ENCODE data around the gene ARCN1.

DNA sequence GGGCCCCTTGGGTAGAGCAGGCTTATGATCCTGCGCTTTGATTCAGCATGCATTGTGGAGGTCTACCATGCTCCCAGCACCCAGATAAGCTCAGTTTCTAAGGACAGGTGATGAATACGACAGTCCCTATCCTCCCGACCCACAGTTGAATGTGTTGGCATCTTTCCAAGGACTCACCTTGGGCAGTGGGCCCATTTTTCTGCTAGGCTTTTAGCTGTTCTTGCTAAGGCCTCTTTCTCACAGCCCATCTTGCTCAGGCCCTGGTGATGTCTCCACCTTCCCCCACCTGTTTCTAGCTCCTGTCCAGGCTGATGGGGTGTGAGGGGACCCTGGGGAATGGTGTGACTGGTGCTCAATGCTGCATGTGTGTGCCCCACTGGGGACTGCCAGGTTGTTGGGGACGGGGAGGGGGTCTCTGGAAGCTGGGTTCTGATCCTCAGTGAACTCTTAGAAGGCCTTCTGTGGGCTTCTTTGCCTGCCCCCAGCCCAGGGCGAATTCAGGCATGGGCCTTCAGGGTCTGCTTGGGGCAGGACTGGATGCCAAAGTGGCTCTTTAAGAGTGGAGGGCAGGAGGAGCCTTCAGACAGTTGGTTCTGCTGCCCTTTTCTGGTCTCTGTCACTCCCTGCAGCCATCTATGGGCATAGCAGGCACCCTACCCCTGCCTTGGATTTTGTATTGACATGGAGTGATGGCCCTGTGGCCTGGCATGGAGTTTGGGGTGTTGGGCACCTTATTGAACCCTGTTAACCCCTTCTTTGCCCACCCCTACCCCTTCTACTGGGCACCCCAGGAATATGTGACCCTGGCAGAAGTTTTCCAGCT lies 68.3 kb downstream of the ARCN1 start:
- TF ChIP-seq, protein P1, sequence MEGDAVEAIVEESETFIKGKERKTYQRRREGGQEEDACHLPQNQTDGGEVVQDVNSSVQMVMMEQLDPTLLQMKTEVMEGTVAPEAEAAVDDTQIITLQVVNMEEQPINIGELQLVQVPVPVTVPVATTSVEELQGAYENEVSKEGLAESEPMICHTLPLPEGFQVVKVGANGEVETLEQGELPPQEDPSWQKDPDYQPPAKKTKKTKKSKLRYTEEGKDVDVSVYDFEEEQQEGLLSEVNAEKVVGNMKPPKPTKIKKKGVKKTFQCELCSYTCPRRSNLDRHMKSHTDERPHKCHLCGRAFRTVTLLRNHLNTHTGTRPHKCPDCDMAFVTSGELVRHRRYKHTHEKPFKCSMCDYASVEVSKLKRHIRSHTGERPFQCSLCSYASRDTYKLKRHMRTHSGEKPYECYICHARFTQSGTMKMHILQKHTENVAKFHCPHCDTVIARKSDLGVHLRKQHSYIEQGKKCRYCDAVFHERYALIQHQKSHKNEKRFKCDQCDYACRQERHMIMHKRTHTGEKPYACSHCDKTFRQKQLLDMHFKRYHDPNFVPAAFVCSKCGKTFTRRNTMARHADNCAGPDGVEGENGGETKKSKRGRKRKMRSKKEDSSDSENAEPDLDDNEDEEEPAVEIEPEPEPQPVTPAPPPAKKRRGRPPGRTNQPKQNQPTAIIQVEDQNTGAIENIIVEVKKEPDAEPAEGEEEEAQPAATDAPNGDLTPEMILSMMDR (IDR thresholded peaks at IDR 0.05; ENCODE audit: borderline replicate concordance, extremely low read depth, low read length, poor library complexity, severe bottlenecking) = peak; percentile 12
- no peak for TF ChIP-seq EZH2 (IDR thresholded peaks at IDR 0.05; ENCODE audit: borderline replicate concordance, low read depth, low read length, severe bottlenecking)

All from DND-41 (cell line).